Caco-2 (cell line): ENCODE data around the gene KIRREL3. TPM values are rescaled to one million over a fixed set of nuclear protein-coding genes. Genes with fewer than 3 reads are reported as not detected.

ENCODE experiments used
- BruUV-seq: library from RNA; stranded (reverse); fragments of 400-500 nt; replicated peaks from 2 replicates; lab custom pipeline; 2021; lab: Mats Ljungman, UMichigan
- CTCF ChIA-PET: fragments of 300-600 bp; sonication (Branson Sonifier 250); formaldehyde crosslinking; loops from one replicate; lab custom pipeline; 2022; ENCODE audit warnings: antibody characterized with exemption; lab: Charles Lee
- POLR2A ChIA-PET: fragments of 300-600 bp; sonication (Branson Sonifier 250); formaldehyde crosslinking; loops from one replicate; lab custom pipeline; 2022; ENCODE audit warnings: antibody characterized with exemption; lab: Charles Lee
- DNase-seq, 2 experiments: peaks; one replicate each; pipeline versions ENCODE4 v3.0.0 to v3.0.0-alpha.2; 2020 to 2022
- H3K27me3 ChIP-seq: replicated peaks from 2 replicates; pipeline ENCODE4 v1.6.0; 2011; ENCODE audit warnings: low read length; ENCODE audit not compliant: control insufficient read depth, insufficient read depth
- H3K36me3 ChIP-seq: 2 replicates; pipeline ENCODE4 v1.5.1; 2011; ENCODE audit warnings: low read length; ENCODE audit not compliant: control insufficient read depth, insufficient read depth
- H3K4me1 ChIP-seq: fragments of 250-450 bp; sonication (Bioruptor Pico); 2 replicates; pipeline ENCODE4 v1.5.1; 2020; ENCODE audit warnings: mild to moderate bottlenecking
- H3K4me3 ChIP-seq: 2 replicates; pipeline ENCODE4 v1.5.1; 2011; ENCODE audit warnings: low read depth, mild to moderate bottlenecking, control low read depth, low read length
- H3K9me3 ChIP-seq: fragments of 250-450 bp; sonication (Bioruptor Pico); 2 replicates; pipeline ENCODE4 v1.5.1; 2020; ENCODE audit warnings: mild to moderate bottlenecking, moderate library complexity
- H3K27ac Mint-ChIP-seq: one replicate; pipeline ENCODE4 v1.8.0; 2022; ENCODE audit warnings: mixed read lengths; ENCODE audit not compliant: unreplicated experiment
- H3K27me3 Mint-ChIP-seq: one replicate; pipeline ENCODE4 v1.8.0; 2022; ENCODE audit warnings: mixed read lengths; ENCODE audit not compliant: insufficient read depth, unreplicated experiment
- H3K36me3 Mint-ChIP-seq: one replicate; pipeline ENCODE4 v1.8.0; 2022; ENCODE audit warnings: mild to moderate bottlenecking, mixed read lengths; ENCODE audit not compliant: insufficient read depth, unreplicated experiment
- H3K4me1 Mint-ChIP-seq: one replicate; pipeline ENCODE4 v1.8.0; 2022; ENCODE audit warnings: low read depth, mixed read lengths; ENCODE audit not compliant: unreplicated experiment
- H3K4me3 Mint-ChIP-seq: one replicate; pipeline ENCODE4 v1.8.0; 2022; ENCODE audit warnings: mild to moderate bottlenecking, moderate library complexity, mixed read lengths; ENCODE audit not compliant: unreplicated experiment
- H3K9me3 Mint-ChIP-seq: one replicate; pipeline ENCODE4 v1.8.0; 2022; ENCODE audit warnings: mixed read lengths; ENCODE audit not compliant: unreplicated experiment
- CTCF ChIP-seq, 2 experiments: fragments of 200-600 bp in 1 of 2; IDR thresholded peaks; 1 replicate in 1 of 2; 2 replicates in 1 of 2; pipeline versions ENCODE4 v1.5.1 to v1.8.0; 2011 to 2022; ENCODE audit warnings: antibody characterized with exemption in 1 of 2, control low read depth in 1 of 2, inconsistent platforms in 1 of 2, low read depth in 1 of 2, low read length in 1 of 2, mild to moderate bottlenecking in 1 of 2, moderate library complexity in 1 of 2; ENCODE audit not compliant: insufficient read depth in 1 of 2, severe bottlenecking in 1 of 2, unreplicated experiment in 1 of 2
- intact Hi-C: fragments of 100-400 bp; cut with micrococcal nuclease; formaldehyde crosslinking; loops from one replicate; pipeline ENCODE4 v1.10.0; 2022; ENCODE audit not compliant: unreplicated experiment
- total RNA-seq: library from RNA; stranded (reverse); gene quantifications from 2 replicates; pipeline ENCODE4 v1.2.3, GENCODE V29; 2022

KIRREL3 gene
- total RNA-seq, 1 experiment from 2014 or later: not detected

DNA sequence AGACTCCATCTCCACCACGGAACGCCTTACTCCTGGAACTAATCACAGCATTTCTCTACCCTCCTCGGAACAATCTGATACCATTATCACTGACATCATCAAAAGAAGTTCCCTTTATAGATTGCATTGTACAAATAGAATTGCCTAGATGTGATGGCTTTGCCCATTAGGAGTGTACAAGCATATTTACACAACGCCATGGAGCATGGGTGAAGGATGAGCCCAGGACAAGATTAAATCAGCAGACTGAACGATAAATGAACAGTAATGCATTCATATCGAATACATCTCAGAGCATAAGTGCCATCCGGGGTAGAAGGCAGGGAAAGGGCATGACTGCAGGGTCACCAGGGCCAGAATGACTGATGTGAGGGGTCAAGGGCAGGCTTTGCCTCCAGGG, 57.3 kb downstream of the KIRREL3 start:
- Histone ChIP-seq H3K4me3 (no peak overlapping the region), H3K9me3 (no peaks in the 10 kb centered on the region), H3K4me1 (no peaks in the 10 kb centered on the region), H3K36me3 (no peaks in the 10 kb centered on the region), H3K27me3 (0 out of 2 replicates have a peak, but pooled peaks cover 1% of the 10 kb centered on the region)
- Mint-ChIP-seq H3K4me1 (no peaks in the 10 kb centered on the region), H3K36me3 (no peaks in the 10 kb centered on the region), H3K27ac (no peak overlapping the region), H3K9me3 (no peaks in the 10 kb centered on the region), H3K4me3 (no peak overlapping the region), H3K27me3 (peaks cover 25% of the 10 kb centered on the region)
- no peak for TF ChIP-seq CTCF (IDR thresholded peaks at IDR 0.05; ENCODE audit: insufficient read depth in 1 of 2, low read depth in 1 of 2, low read length in 1 of 2, severe bottlenecking in 1 of 2, unreplicated experiment in 1 of 2)
- ChIA-PET CTCF (no interaction called here), POLR2A (no interaction called here)
- BruUV-seq: no TSS peak
- DNase-seq: no peak
- intact Hi-C loops: no loop called here

DNA sequence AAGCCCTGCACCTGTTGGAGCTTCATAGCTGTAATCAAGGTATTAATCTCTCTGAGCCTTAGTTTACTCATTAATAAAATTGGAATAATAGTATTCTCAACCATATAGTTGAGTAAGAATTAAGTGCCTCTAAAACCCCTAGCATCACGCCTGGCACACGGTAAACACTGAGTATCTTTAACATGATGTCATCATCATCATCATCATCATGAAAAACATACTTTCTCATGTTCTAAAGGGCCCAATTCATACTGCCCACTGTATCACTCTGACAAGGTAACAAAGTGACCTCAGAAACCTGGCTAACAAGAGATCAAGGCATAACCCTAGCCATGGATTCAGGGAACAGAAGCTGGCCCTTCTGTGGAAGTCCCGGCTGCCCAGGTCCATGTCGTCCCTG, 58.4 kb downstream of the KIRREL3 start:
- Histone ChIP-seq H3K9me3 (no peaks in the 10 kb centered on the region), H3K27me3 (0 out of 2 replicates have a peak, but pooled peaks cover 1% of the 10 kb centered on the region), H3K4me1 (no peaks in the 10 kb centered on the region), H3K36me3 (no peaks in the 10 kb centered on the region), H3K4me3 (no peak overlapping the region)
- no peaks in the 10 kb centered on the region for H3K4me1 Mint-ChIP-seq
- CTCF ChIA-PET: no interaction called here
- H3K9me3 Mint-ChIP-seq: no peaks in the 10 kb centered on the region
- no peak overlapping the region for H3K27ac Mint-ChIP-seq
- H3K36me3 Mint-ChIP-seq: no peaks in the 10 kb centered on the region
- TF ChIP-seq CTCF (IDR thresholded peaks at IDR 0.05; ENCODE audit: insufficient read depth in 1 of 2, low read depth in 1 of 2, low read length in 1 of 2, severe bottlenecking in 1 of 2, unreplicated experiment in 1 of 2): no peak
- intact Hi-C loops: no loop called here
- no peak for DNase-seq
- H3K4me3 Mint-ChIP-seq: no peak overlapping the region
- no TSS peak for BruUV-seq
- POLR2A ChIA-PET: no interaction called here
- H3K27me3 Mint-ChIP-seq: peaks cover 24% of the 10 kb centered on the region

GRCh38 chr11:126939552-126939951, 61.0 kb downstream of the KIRREL3 start:
- 0 out of 2 replicates have a peak, but pooled peaks cover 1% of the 10 kb centered on the region for H3K27me3 ChIP-seq
- H3K4me3 Mint-ChIP-seq: no peak overlapping the region
- no peak for DNase-seq
- POLR2A ChIA-PET: no interaction called here
- H3K4me1 Mint-ChIP-seq: no peaks in the 10 kb centered on the region
- no peak overlapping the region for H3K4me3 ChIP-seq
- H3K9me3 Mint-ChIP-seq: peaks cover 2% of the 10 kb centered on the region
- H3K27me3 Mint-ChIP-seq: peaks cover 16% of the 10 kb centered on the region
- no peaks in the 10 kb centered on the region for H3K36me3 ChIP-seq
- CTCF ChIA-PET: no interaction called here
- BruUV-seq: no TSS peak
- H3K9me3 ChIP-seq: no peaks in the 10 kb centered on the region
- H3K27ac Mint-ChIP-seq: no peak overlapping the region
- intact Hi-C loops: no loop called here
- H3K36me3 Mint-ChIP-seq: no peaks in the 10 kb centered on the region
- no peaks in the 10 kb centered on the region for H3K4me1 ChIP-seq
- TF ChIP-seq CTCF (IDR thresholded peaks at IDR 0.05; ENCODE audit: insufficient read depth in 1 of 2, low read depth in 1 of 2, low read length in 1 of 2, severe bottlenecking in 1 of 2, unreplicated experiment in 1 of 2): no peak
